ENCODE measurements around the gene AQP6. TPM values are rescaled to one million over a fixed set of nuclear protein-coding genes. Genes with fewer than 3 reads are reported as not detected.

AQP6 gene
- total and polyA plus RNA-seq, 2 experiments from 2014 or later, result 0.23 TPM; not detected in 1

DNA sequence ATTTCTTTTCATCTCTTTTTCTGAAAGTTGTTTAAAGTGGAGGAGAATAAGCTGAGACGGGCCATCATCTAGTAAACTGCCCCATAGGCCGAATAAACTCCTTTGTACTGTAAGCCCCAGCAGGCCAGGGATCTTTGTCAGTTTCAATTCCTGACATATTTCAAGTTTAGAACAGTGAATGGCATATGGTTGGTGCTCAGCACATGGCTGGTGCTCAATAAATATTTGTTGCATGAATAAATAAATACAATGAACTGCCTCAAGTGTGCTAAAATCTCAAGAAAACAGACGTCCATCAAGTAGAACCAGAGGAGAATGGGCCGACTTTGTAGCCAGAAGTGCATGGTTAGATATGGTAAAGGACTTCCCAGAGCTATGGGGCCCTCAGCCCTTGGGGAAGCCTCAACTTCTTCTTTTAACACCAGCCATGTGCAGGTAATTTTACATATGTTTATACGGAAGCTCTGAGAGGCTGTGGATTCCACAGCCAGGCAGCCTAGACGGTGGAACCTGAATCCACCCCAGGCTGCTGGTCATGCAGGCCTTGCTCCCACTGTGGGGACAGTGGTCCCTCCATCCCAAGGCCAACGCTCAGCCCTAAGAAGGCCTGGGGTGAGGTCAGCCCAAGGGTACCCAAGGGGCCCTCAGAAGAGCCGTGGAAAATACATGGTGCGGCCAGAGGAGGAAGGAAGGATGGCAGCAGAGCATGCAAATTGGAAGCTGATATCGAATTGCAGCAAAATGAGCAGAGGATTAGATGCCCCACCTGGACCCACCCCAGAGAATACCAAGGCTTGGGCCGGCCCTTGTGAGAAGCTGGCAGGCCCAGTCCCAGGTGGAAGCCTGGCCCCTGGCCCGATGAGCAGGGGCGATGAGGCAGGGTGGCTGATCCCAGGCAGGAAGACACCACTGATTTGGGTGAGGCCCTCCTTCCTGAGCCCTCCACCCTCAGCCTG, 30.9 kb upstream of the AQP6 start:
- TF ChIP-seq EZH2phosphoT487 (IDR thresholded peaks at IDR 0.05; ENCODE audit: low read depth, severe bottlenecking, unreplicated experiment), result no peak
- no peak for DNase-seq (ENCODE audit: low spot score)
- no peaks in the 10 kb centered on the region for H4K20me1 ChIP-seq (ENCODE audit: insufficient read depth, poor library complexity, severe bottlenecking)
- H3K4me1 ChIP-seq (ENCODE audit: insufficient read depth), result no peaks in the 10 kb centered on the region
- H3K9me2 ChIP-seq (replicated peaks; ENCODE audit: insufficient read depth), result no peaks in the 10 kb centered on the region
- no peak overlapping the region for H3K4me3 ChIP-seq
- WGBS (ENCODE audit: low lambda C conversion rate, missing lambda C conversion rate), result 87% methylated on average over 13 of the region's 13 CpGs
- no peak overlapping the region for H3K27ac ChIP-seq
- H2AFZ ChIP-seq, result no peak overlapping the region
- H3K27me3 ChIP-seq, result no peaks in the 10 kb centered on the region
- no peaks in the 10 kb centered on the region for H3K9me3 ChIP-seq (ENCODE audit: low read depth)
- H3K4me2 ChIP-seq, result no peak overlapping the region
- no peaks in the 10 kb centered on the region for H3K36me3 ChIP-seq (replicated peaks; ENCODE audit: insufficient read depth, low read depth)
- H3K79me2 ChIP-seq, result no peaks in the 10 kb centered on the region

GRCh38 chr12:49942512-49942893, 30.2 kb upstream of the AQP6 start:
- H3K4me1 ChIP-seq (ENCODE audit: insufficient read depth), result no peaks in the 10 kb centered on the region
- TF ChIP-seq EZH2phosphoT487 (IDR thresholded peaks at IDR 0.05; ENCODE audit: low read depth, severe bottlenecking, unreplicated experiment) (no peak), EZH2 (IDR thresholded peaks at IDR 0.05; ENCODE audit: borderline replicate concordance) (no peak), CTCF (IDR thresholded peaks at IDR 0.05; ENCODE audit: poor library complexity) (no peak)
- H2AFZ ChIP-seq, result no peak overlapping the region
- no peaks in the 10 kb centered on the region for H3K27me3 ChIP-seq
- no peaks in the 10 kb centered on the region for H4K20me1 ChIP-seq (ENCODE audit: insufficient read depth, poor library complexity, severe bottlenecking)
- no peak overlapping the region for H3K4me2 ChIP-seq
- H3K36me3 ChIP-seq (replicated peaks; ENCODE audit: insufficient read depth, low read depth), result no peaks in the 10 kb centered on the region
- no peak for DNase-seq (ENCODE audit: low spot score)
- no peaks in the 10 kb centered on the region for H3K9me3 ChIP-seq (ENCODE audit: low read depth)
- no peaks in the 10 kb centered on the region for H3K9me2 ChIP-seq (replicated peaks; ENCODE audit: insufficient read depth)
- no peak overlapping the region for H3K4me3 ChIP-seq
- 95% methylated on average over 3 of the region's 3 CpGs for WGBS (ENCODE audit: low lambda C conversion rate, missing lambda C conversion rate)
- H3K27ac ChIP-seq, result no peak overlapping the region
- no peaks in the 10 kb centered on the region for H3K79me2 ChIP-seq

DNA sequence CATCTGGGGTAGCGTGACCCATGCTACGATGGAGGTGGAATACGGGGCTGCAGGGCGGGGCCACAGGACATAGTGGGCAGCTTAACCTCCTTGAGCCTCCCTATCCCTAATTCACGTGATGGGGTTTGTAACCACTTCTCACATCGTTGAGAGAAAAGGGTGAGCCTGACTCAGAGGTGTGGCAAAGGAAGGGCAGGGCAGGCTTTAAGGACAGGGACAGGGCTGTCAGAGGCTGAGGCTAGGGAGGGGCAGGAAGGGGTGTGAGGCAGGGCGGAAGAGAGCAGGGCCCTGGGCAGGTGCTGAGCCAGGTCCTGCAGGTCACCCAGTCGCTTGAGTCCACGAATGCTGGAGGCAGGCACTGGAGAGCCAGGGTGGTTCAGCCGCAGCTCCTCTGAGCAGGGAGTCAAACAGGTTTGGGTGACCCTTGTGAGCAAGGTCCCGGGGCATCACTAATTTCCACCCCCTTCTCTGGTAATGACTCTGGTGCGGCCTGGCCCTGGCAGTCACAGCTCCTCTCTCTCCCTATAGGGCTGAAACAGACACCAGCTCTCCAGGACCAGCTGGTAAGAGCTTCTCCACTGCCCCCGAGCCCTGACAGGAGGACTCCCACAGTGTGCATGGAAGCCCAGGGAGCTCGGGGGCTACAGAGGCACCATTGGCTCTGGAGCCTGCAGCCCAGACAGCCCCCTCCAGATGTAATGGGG, 29.7 kb upstream of the AQP6 start:
- Histone ChIP-seq H3K4me2 (no peak overlapping the region), H3K9me2 (replicated peaks; ENCODE audit: insufficient read depth) (no peaks in the 10 kb centered on the region), H4K20me1 (ENCODE audit: insufficient read depth, poor library complexity, severe bottlenecking) (no peaks in the 10 kb centered on the region), H3K4me1 (ENCODE audit: insufficient read depth) (no peaks in the 10 kb centered on the region), H3K36me3 (replicated peaks; ENCODE audit: insufficient read depth, low read depth) (no peaks in the 10 kb centered on the region), H3K27ac (no peak overlapping the region), H3K27me3 (no peaks in the 10 kb centered on the region), H2AFZ (no peak overlapping the region), H3K4me3 (no peak overlapping the region), H3K9me3 (ENCODE audit: low read depth) (no peaks in the 10 kb centered on the region), H3K79me2 (no peaks in the 10 kb centered on the region)
- 78% methylated on average over 13 of the region's 14 CpGs for WGBS (ENCODE audit: low lambda C conversion rate, missing lambda C conversion rate)
- TF ChIP-seq CTCF (IDR thresholded peaks at IDR 0.05; ENCODE audit: poor library complexity), result no peak
- TF ChIP-seq EZH2phosphoT487 (IDR thresholded peaks at IDR 0.05; ENCODE audit: low read depth, severe bottlenecking, unreplicated experiment), result no peak
- TF ChIP-seq EZH2 (IDR thresholded peaks at IDR 0.05; ENCODE audit: borderline replicate concordance), result no peak
- DNase-seq (ENCODE audit: low spot score), result no peak

DNA sequence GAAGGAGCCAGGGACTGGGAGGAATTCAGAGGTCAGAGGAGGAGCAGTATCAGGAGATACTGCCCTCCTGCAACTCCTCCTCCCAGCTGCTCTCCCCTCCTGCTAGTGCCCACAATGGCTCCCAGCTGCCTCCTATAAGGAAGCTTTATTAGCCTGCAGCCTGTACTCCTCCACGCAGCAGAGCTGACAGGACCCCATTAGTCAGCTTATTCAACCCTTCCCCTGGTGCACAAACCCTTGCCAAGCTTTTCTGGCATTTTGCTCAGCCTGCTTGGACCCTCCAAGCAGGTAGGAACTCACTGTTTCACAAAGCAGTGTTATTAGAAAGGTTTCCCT, 29.2 kb upstream of the AQP6 start:
- H3K36me3 ChIP-seq (replicated peaks; ENCODE audit: insufficient read depth, low read depth), result no peaks in the 10 kb centered on the region
- H3K4me3 ChIP-seq, result no peak overlapping the region
- TF ChIP-seq CTCF (IDR thresholded peaks at IDR 0.05; ENCODE audit: poor library complexity) (no peak), EZH2 (IDR thresholded peaks at IDR 0.05; ENCODE audit: borderline replicate concordance) (no peak), EZH2phosphoT487 (IDR thresholded peaks at IDR 0.05; ENCODE audit: low read depth, severe bottlenecking, unreplicated experiment) (no peak)
- 79% methylated on average over 1 of the region's 1 CpG for WGBS (ENCODE audit: low lambda C conversion rate, missing lambda C conversion rate)
- H4K20me1 ChIP-seq (ENCODE audit: insufficient read depth, poor library complexity, severe bottlenecking), result no peaks in the 10 kb centered on the region
- H3K9me2 ChIP-seq (replicated peaks; ENCODE audit: insufficient read depth), result no peaks in the 10 kb centered on the region
- H3K27ac ChIP-seq, result no peak overlapping the region
- DNase-seq (ENCODE audit: low spot score), result no peak
- no peaks in the 10 kb centered on the region for H3K9me3 ChIP-seq (ENCODE audit: low read depth)
- no peaks in the 10 kb centered on the region for H3K27me3 ChIP-seq
- no peak overlapping the region for H2AFZ ChIP-seq
- H3K4me2 ChIP-seq, result no peak overlapping the region
- no peaks in the 10 kb centered on the region for H3K79me2 ChIP-seq
- no peaks in the 10 kb centered on the region for H3K4me1 ChIP-seq (ENCODE audit: insufficient read depth)

All from hepatocyte (in vitro differentiated cells).